K562 (cell line): ENCODE results near the gene MINDY4. TPM values are rescaled to one million over a fixed set of nuclear protein-coding genes. Genes with fewer than 3 reads are reported as not detected.
A peak's percentile ranks its signal among the peaks of the same experiment; 100 is the strongest.

ENCODE experiments used
- ATAC-seq: fragments of 200-7000 bp; cut with Tn5 transposase; 3 replicates; pipeline ENCODE4 v1.9.1; 2020; ENCODE audit warnings: moderate library complexity
- BruUV-seq: library from RNA; stranded (reverse); fragments of 400-500 nt; replicated peaks from 2 replicates; lab custom pipeline; 2021; lab: Mats Ljungman, UMichigan
- CTCF ChIA-PET: fragments of 300-600 bp; formaldehyde crosslinking; extraction: SDS; loops from one replicate; lab custom pipeline; 2021; ENCODE audit warnings: low intra/inter-chr PET ratio; lab: Yijun Ruan, JAX
- POLR2A ChIA-PET: fragments of 300-600, 350-650 bp; sonication (Branson Sonifier 250); formaldehyde crosslinking; extraction: SDS; loops from one replicate; lab custom pipeline; 2021; ENCODE audit warnings: antibody characterized with exemption, inconsistent platforms; lab: Yijun Ruan, JAX
- DNase-seq, 4 experiments: peaks; one replicate each; pipeline versions ENCODE4 v3.0.0 to v3.0.0-alpha.2; 2011 to 2018; ENCODE audit warnings: low spot score in 3 of 4, mixed read lengths in 3 of 4; ENCODE audit errors: extremely low read depth in 1 of 4
- FAIRE-seq: peaks from 2 replicates; lab custom pipeline; 2011; peaks lifted over from hg19 to GRCh38; lab: Jason Lieb, UNC
- H2AFZ ChIP-seq: 2 replicates; pipeline ENCODE4 v1.6.0; 2011; ENCODE audit warnings: low read depth, low read length, control low read depth, inconsistent platforms
- H3K27ac ChIP-seq: fragments of 200-600 bp; 3 replicates; pipeline ENCODE4 v1.8.0; 2011; ENCODE audit warnings: low read depth, mild to moderate bottlenecking, control low read depth, inconsistent platforms, low read length, moderate library complexity, mixed read lengths; ENCODE audit errors: extremely low read depth
- H3K27me3 ChIP-seq, 2 experiments: fragments of 300-600 bp in 1 of 2; 2 replicates in 1 of 2; 3 replicates in 1 of 2; pipeline versions ENCODE4 v1.6.0 to v1.8.0; 2011; ENCODE audit warnings: inconsistent platforms in 2 of 2, low read length in 2 of 2, mild to moderate bottlenecking in 1 of 2, mixed read lengths in 1 of 2, moderate library complexity in 1 of 2; ENCODE audit not compliant: control insufficient read depth in 2 of 2, insufficient read depth in 2 of 2
- H3K36me3 ChIP-seq: fragments of 300-600 bp; 3 replicates; pipeline ENCODE4 v1.8.0; 2011; ENCODE audit warnings: mild to moderate bottlenecking, low read length, inconsistent platforms; ENCODE audit not compliant: control insufficient read depth, insufficient read depth
- H3K4me1 ChIP-seq, 2 experiments: fragments of 200-600 bp in 1 of 2; replicated peaks in 1 of 2; 2 replicates in 1 of 2; 3 replicates in 1 of 2; pipeline versions ENCODE4 v1.5.1 to v1.8.0; 2011; ENCODE audit warnings: inconsistent platforms in 2 of 2, low read length in 2 of 2, mild to moderate bottlenecking in 1 of 2, mixed read lengths in 1 of 2, moderate library complexity in 1 of 2; ENCODE audit not compliant: control insufficient read depth in 2 of 2, insufficient read depth in 2 of 2
- H3K4me2 ChIP-seq: 2 replicates; pipeline ENCODE4 v1.6.1; 2011; ENCODE audit warnings: low read length, control low read depth, inconsistent platforms, mixed read lengths; ENCODE audit not compliant: insufficient read depth
- H3K4me3 ChIP-seq: fragments of 200-600 bp; sonication (generic), shearing (Covaris generic); 2 replicates; pipeline ENCODE4 v1.5.1; 2016; ENCODE audit warnings: control low read depth, inconsistent platforms
- H3K79me2 ChIP-seq: fragments of 200-600 bp; 3 replicates; pipeline ENCODE4 v1.8.0; 2011; ENCODE audit warnings: low read length, inconsistent platforms; ENCODE audit not compliant: control insufficient read depth, insufficient read depth
- H3K9ac ChIP-seq, 2 experiments: 2 replicates each; pipeline versions ENCODE4 v1.6.0 to v1.6.1; 2011; ENCODE audit warnings: low read depth in 2 of 2, low read length in 2 of 2, control low read depth in 1 of 2, inconsistent platforms in 1 of 2, mild to moderate bottlenecking in 1 of 2, mixed read lengths in 1 of 2; ENCODE audit not compliant: insufficient read depth in 1 of 2
- H3K9me1 ChIP-seq: one replicate; pipeline ENCODE4 v1.6.0; 2011; ENCODE audit warnings: inconsistent platforms, mild to moderate bottlenecking, low read length, moderate library complexity; ENCODE audit not compliant: control insufficient read depth, insufficient read depth
- H3K9me3 ChIP-seq: replicated peaks from 2 replicates; pipeline ENCODE4 v1.5.1; 2011; ENCODE audit warnings: low read depth, low read length, inconsistent platforms; ENCODE audit not compliant: control insufficient read depth, insufficient read depth
- H4K20me1 ChIP-seq: replicated peaks from 2 replicates; pipeline ENCODE4 v1.6.1; 2011; ENCODE audit warnings: low read length, inconsistent platforms, mixed read lengths; ENCODE audit not compliant: control insufficient read depth, insufficient read depth
- CREB3 ChIP-seq: fragments of 450-650 bp; conservative IDR thresholded peaks from 2 replicates; pipeline ENCODE4 v1.6.1; 2016; ENCODE audit warnings: missing genetic modification characterization, low read depth, mild to moderate bottlenecking, missing compliant biosample characterization, moderate library complexity
- DMBX1 ChIP-seq: fragments of 250-450 bp; sonication (Bioruptor Pico); IDR thresholded peaks from 2 replicates; pipeline ENCODE4 v1.8.0; 2022; ENCODE audit warnings: inconsistent platforms, mild to moderate bottlenecking, moderate library complexity, borderline replicate concordance
- ERF ChIP-seq: fragments of 450-650 bp; formaldehyde crosslinking; IDR thresholded peaks from 2 replicates; pipeline ENCODE4 v1.4.0; 2020; ENCODE audit warnings: mild to moderate bottlenecking, mixed read lengths
- ESRRA ChIP-seq: fragments of 450-650 bp; IDR thresholded peaks from 2 replicates; pipeline ENCODE4 v1.6.1; 2014; ENCODE audit warnings: low read depth, mild to moderate bottlenecking, moderate library complexity, borderline replicate concordance
- GTF2E2 ChIP-seq: fragments of 200-800 bp; sonication (Bioruptor generic); IDR thresholded peaks from 2 replicates; pipeline ENCODE4 v1.6.1; 2016; ENCODE audit warnings: missing genetic modification characterization, missing compliant biosample characterization
- KLF13 ChIP-seq: fragments of 450-650 bp; IDR thresholded peaks from 2 replicates; pipeline ENCODE4 v1.6.1; 2016; ENCODE audit warnings: missing genetic modification characterization, low read depth, mild to moderate bottlenecking, missing compliant biosample characterization, moderate library complexity, borderline replicate concordance
- MEF2D ChIP-seq: conservative IDR thresholded peaks from 2 replicates; pipeline ENCODE4 v1.6.1; 2016; ENCODE audit warnings: low read depth, missing genetic modification characterization, missing compliant biosample characterization
- NBN ChIP-seq: fragments of 450-650 bp; IDR thresholded peaks from 2 replicates; pipeline ENCODE4 v1.6.1; 2016; ENCODE audit warnings: low read depth, mild to moderate bottlenecking
- NR2C1 ChIP-seq, 2 experiments: fragments of 450-650 bp; IDR thresholded peaks; 2 replicates each; pipeline ENCODE4 v1.6.1; 2017; ENCODE audit warnings: mild to moderate bottlenecking in 2 of 2, antibody characterized with exemption in 1 of 2, inconsistent platforms in 1 of 2, missing compliant biosample characterization in 1 of 2, missing genetic modification characterization in 1 of 2
- ZBTB9 ChIP-seq: fragments of 450-650 bp; formaldehyde crosslinking; IDR thresholded peaks from 2 replicates; pipeline ENCODE4 v1.4.0; 2020; ENCODE audit warnings: mild to moderate bottlenecking, moderate library complexity
- ZNF592 ChIP-seq: fragments of 450-650 bp; IDR thresholded peaks from 2 replicates; pipeline ENCODE4 v1.6.1; 2017; ENCODE audit warnings: antibody characterized with exemption, mild to moderate bottlenecking
- ZNF740 ChIP-seq, 3 experiments: fragments of 200-800 bp in 1 of 3; sonication (Bioruptor generic) in 1 of 3; sonication (generic) in 1 of 3; formaldehyde crosslinking in 1 of 3; IDR thresholded peaks; 2 replicates each; pipeline versions ENCODE4 v1.6.1 to v1.8.0; 2016 to 2022; ENCODE audit warnings: mild to moderate bottlenecking in 2 of 3, missing compliant biosample characterization in 2 of 3, missing genetic modification characterization in 2 of 3, missing genetic modification reagents in 1 of 3
- WGBS: fragments of 100-300 bp; shearing (Covaris generic); methylation state at CpG from one replicate; pipeline ENCODE4 v1.1.6; 2016; ENCODE audit warnings: low coverage, mixed read lengths; ENCODE audit not compliant: insufficient coverage; ENCODE audit errors: missing lambda C conversion rate; 5-methylcytosine and 5-hydroxymethylcytosine counted together
- in situ Hi-C: fragments of 300-500 bp; cut with MboI; formaldehyde crosslinking; loops from 4 replicates; pipeline ENCODE4 v1.15.0; 2018; ENCODE audit warnings: inconsistent platforms, mixed read lengths
- intact Hi-C: fragments of 100-400 bp; cut with micrococcal nuclease; formaldehyde crosslinking; loops from 2 replicates; pipeline ENCODE4 v1.14.2; 2022
- polyA plus RNA-seq, 8 experiments: library from polyadenylated mRNA; depleted of rRNA in 4 of 8; stranded (reverse) in 5 of 8; unstranded in 3 of 8; fragments of >200 nt; fragmentation: Nextera tagmentation in 2 of 8; fragmentation: Illumina TruSeq in 1 of 8; extraction: Ambion mirVana in 2 of 8; extraction: Trizol in 1 of 8; gene quantifications; 2 replicates each; pipeline versions ENCODE4 v1.2.1 to v1.2.3, GENCODE V29; 2011 to 2014; ENCODE audit warnings: inconsistent platforms in 1 of 8, missing spikeins in 1 of 8
- total RNA-seq, 7 experiments: library from RNA; depleted of rRNA in 6 of 7; stranded (reverse); fragments of >200 nt in 6 of 7; fragmentation: Illumina TruSeq in 2 of 7; extraction: Trizol in 2 of 7; gene quantifications; 2 replicates each; pipeline versions ENCODE4 v1.2.1 to v1.2.3, GENCODE V29; 2011 to 2021; ENCODE audit warnings: low replicate concordance in 1 of 7

Gene MINDY4
- total and polyA plus RNA-seq, 9 of the 15 experiments (the other 6 are each of a cell fraction or from before 2014, with no cell fraction given), result 2.1 to 16.7 (median 11.0) TPM

GRCh38 chr7:30770845-30771173 lies 408 bp upstream of the MINDY4 start:
- TSS peak; percentile 86 for BruUV-seq
- no peak for FAIRE-seq
- no peak for TF ChIP-seq NR2C1 (IDR thresholded peaks at IDR 0.05)
- 0 out of 2 replicates have a peak, but pooled peaks have one; percentile 18 for TF ChIP-seq NR2C1 (tag; IDR thresholded peaks at IDR 0.05)
- 0 out of 2 replicates have a peak, but pooled peaks have one; percentile 51 for TF ChIP-seq ERF
- peak; percentile 58; the same call in 1 of the 2 replicates for TF ChIP-seq GTF2E2 (tag)
- no peak for TF ChIP-seq KLF13
- TF ChIP-seq NBN, result no peak
- TF ChIP-seq ZNF740 (CRISPR knock-in tag; IDR thresholded peaks at IDR 0.05), result no peak
- TF ChIP-seq ZNF740 (tag; IDR thresholded peaks at IDR 0.05), result no peak
- TF ChIP-seq CREB3, result 0 out of 2 replicates have a peak, but pooled peaks have one; percentile 29
- no peak for TF ChIP-seq MEF2D
- peak; percentile 58 for TF ChIP-seq ZBTB9 (CRISPR knock-in tag)
- peak; percentile 73; the same call in 1 of the 2 replicates for TF ChIP-seq ZNF592
- TF ChIP-seq DMBX1, result peak; percentile 29; the same call in 1 of the 2 replicates
- TF ChIP-seq ESRRA, result peak; percentile 61; the same call in 1 of the 2 replicates

More at GRCh38 chr7:30770845-30771173, 408 bp upstream of the MINDY4 start:
- Histone ChIP-seq H2AFZ (peak overlapping the region; percentile 94), H3K79me2 (peaks cover 46% of the 10 kb centered on the region), H3K27me3 (no peaks in the 10 kb centered on the region), H3K9me1 (peaks cover 2% of the 10 kb centered on the region), H3K27ac (peak overlapping the region; percentile 82), H3K36me3 (peaks cover 2% of the 10 kb centered on the region; the same call in 2 of the 3 replicates), H3K4me1 (peaks cover 19 to 25% of the 10 kb centered on the region in 2 experiments), H3K9ac (peak overlapping the region; percentile 81 to 95), H4K20me1 (no peaks in the 10 kb centered on the region), H3K9me3 (no peaks in the 10 kb centered on the region), H3K4me3 (peak overlapping the region; percentile 71), H3K4me2 (peak overlapping the region; percentile 80)
- intact Hi-C loops (loop anchor here (1.0 to 5.0 kb wide), 2 partner anchors 10 to 489 kb away; partner anchors contain the start of gene ZNRF2), in situ Hi-C loops (no loop called here)
- DNase-seq (no peak), ATAC-seq (no peak)
- ChIA-PET POLR2A (interaction anchor here (0.7 kb wide), 1 partner anchor 41 kb away, joined by 3 read pairs; no protein-coding TSS in a partner anchor), CTCF (no interaction called here)
- WGBS, result 27% methylated on average over 9 of the region's 9 CpGs
